Keratinocyte (primary cell): ENCODE data around the gene RNF13. TPM values are rescaled to one million over a fixed set of nuclear protein-coding genes. Genes with fewer than 3 reads are reported as not detected.

ENCODE experiments used
- DNase-seq: peaks from one replicate; pipeline ENCODE4 v3.0.0-alpha.2; 2011; ENCODE audit warnings: low read depth, missing footprints, low spot score
- FAIRE-seq: peaks from 2 replicates; lab custom pipeline; 2011; peaks lifted over from hg19 to GRCh38; lab: Jason Lieb, UNC
- H2AFZ ChIP-seq: 2 replicates; pipeline ENCODE4 v1.6.0; 2012; ENCODE audit warnings: low read length, control low read depth, inconsistent platforms; ENCODE audit not compliant: control insufficient read depth
- H3K27ac ChIP-seq: 2 replicates; pipeline ENCODE4 v1.5.1; 2011; ENCODE audit warnings: low read length; ENCODE audit not compliant: control insufficient read depth, insufficient read depth
- H3K27me3 ChIP-seq: 3 replicates; pipeline ENCODE4 v1.6.0; 2011; ENCODE audit warnings: low read length; ENCODE audit not compliant: control insufficient read depth, insufficient read depth; ENCODE audit errors: extremely low read depth
- H3K36me3 ChIP-seq, 2 experiments: 2 replicates in 1 of 2; 3 replicates in 1 of 2; pipeline ENCODE4 v1.5.1; 2011; ENCODE audit warnings: low read length in 2 of 2, mild to moderate bottlenecking in 1 of 2; ENCODE audit not compliant: control insufficient read depth in 2 of 2, insufficient read depth in 2 of 2; ENCODE audit errors: extremely low read depth in 1 of 2
- H3K4me1 ChIP-seq: 3 replicates; pipeline ENCODE4 v1.5.1; 2011; ENCODE audit warnings: low read length; ENCODE audit not compliant: control insufficient read depth, insufficient read depth; ENCODE audit errors: extremely low read depth
- H3K4me2 ChIP-seq: 3 replicates; pipeline ENCODE4 v1.6.0; 2011; ENCODE audit warnings: low read depth, low read length; ENCODE audit not compliant: control insufficient read depth, insufficient read depth; ENCODE audit errors: extremely low read depth
- H3K4me3 ChIP-seq, 3 experiments: fragments of 200-600 bp in 1 of 3; sonication (generic) in 1 of 3; 2 replicates in 2 of 3; 3 replicates in 1 of 3; pipeline ENCODE4 v1.5.1; 2011 to 2016; ENCODE audit warnings: low read length in 3 of 3, mild to moderate bottlenecking in 3 of 3, control low read depth in 2 of 3, inconsistent platforms in 1 of 3, low read depth in 1 of 3, mixed read lengths in 1 of 3, mixed run types in 1 of 3, moderate library complexity in 1 of 3; ENCODE audit not compliant: control insufficient read depth in 2 of 3, insufficient read depth in 2 of 3; ENCODE audit errors: extremely low read depth in 1 of 3
- H3K79me2 ChIP-seq: 2 replicates; pipeline ENCODE4 v1.6.0; 2012; ENCODE audit warnings: low read length; ENCODE audit not compliant: control insufficient read depth, insufficient read depth
- H3K9ac ChIP-seq: 3 replicates; pipeline ENCODE4 v1.6.0; 2011; ENCODE audit warnings: low read length; ENCODE audit not compliant: control insufficient read depth, insufficient read depth; ENCODE audit errors: extremely low read depth
- H3K9me1 ChIP-seq: 3 replicates; pipeline ENCODE4 v1.6.0; 2011; ENCODE audit warnings: low read length; ENCODE audit not compliant: control insufficient read depth, insufficient read depth; ENCODE audit errors: extremely low read depth
- H3K9me3 ChIP-seq: 2 replicates; pipeline ENCODE4 v1.5.1; 2012; ENCODE audit warnings: low read depth, low read length; ENCODE audit not compliant: control insufficient read depth
- H4K20me1 ChIP-seq: 3 replicates; pipeline ENCODE4 v1.6.0; 2011; ENCODE audit warnings: low read length; ENCODE audit not compliant: control insufficient read depth, insufficient read depth; ENCODE audit errors: extremely low read depth
- EZH2 ChIP-seq: IDR thresholded peaks from one replicate; pipeline ENCODE4 v1.6.1; 2012; ENCODE audit warnings: inconsistent platforms, mild to moderate bottlenecking, low read length, moderate library complexity
- dilution Hi-C: fragments of 300-500 bp; cut with MboI; formaldehyde crosslinking; loops from one replicate; pipeline ENCODE4 v1.7.0; 2020; ENCODE audit warnings: low sequenced_read_pairs; ENCODE audit not compliant: extremely low pct_ligation_motif_present
- polyA plus RNA-seq, 5 experiments: library from polyadenylated mRNA; depleted of rRNA in 3 of 5; stranded (reverse) in 3 of 5; stranded (forward) in 1 of 5; unstranded in 1 of 5; fragments of >200 nt; gene quantifications; 1 replicate in 1 of 5; 2 replicates in 3 of 5; 3 replicates in 1 of 5; pipeline versions ENCODE4 v1.2.1 to v1.2.3, GENCODE V29; 2011 to 2012; ENCODE audit warnings: missing spikeins in 2 of 5, low read depth in 1 of 5, low replicate concordance in 1 of 5
- TF ChIP-seq, protein P1 (sequence below), 3 experiments: IDR thresholded peaks in 1 of 3; conservative IDR thresholded peaks in 1 of 3; optimal IDR thresholded peaks in 1 of 3; 2 replicates in 2 of 3; 3 replicates in 1 of 3; pipeline versions ENCODE3 to v1.5.1; 2011; ENCODE audit warnings: low read length in 3 of 3, mild to moderate bottlenecking in 3 of 3, moderate library complexity in 2 of 3, control low read depth in 1 of 3, inconsistent platforms in 1 of 3; ENCODE audit not compliant: insufficient read depth in 2 of 3; ENCODE audit errors: extremely low read depth in 1 of 3

The RNF13 gene
- polyA plus RNA-seq, 1 donor (not counting 4 experiments of a cell fraction or from before 2014, with no cell fraction given): 57.4 TPM

DNA sequence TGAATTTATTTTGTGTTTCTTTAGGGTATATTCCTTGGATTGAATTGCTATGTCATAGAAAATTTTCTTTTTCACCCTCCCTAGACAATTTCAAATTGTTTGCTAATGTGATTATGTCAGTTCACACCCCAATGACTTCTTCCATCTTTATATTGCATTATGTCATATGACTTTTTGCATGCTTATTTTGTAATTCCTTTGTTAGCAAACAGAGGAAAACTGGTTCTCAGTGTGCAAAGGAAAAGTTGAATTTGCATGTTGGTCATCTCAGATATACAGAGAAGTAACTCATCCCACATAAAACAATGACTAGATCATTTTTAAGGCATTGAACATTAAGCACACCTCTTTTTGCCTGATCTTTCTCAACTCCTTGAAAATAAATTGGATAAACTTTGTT is 3.3 kb upstream of the RNF13 start:
- no peaks in the 10 kb centered on the region for H4K20me1 ChIP-seq
- no peak overlapping the region for H2AFZ ChIP-seq
- peaks cover 21% of the 10 kb centered on the region for H3K4me1 ChIP-seq
- H3K4me3 ChIP-seq: no peak overlapping the region
- H3K9ac ChIP-seq: no peak overlapping the region
- FAIRE-seq (no peak), DNase-seq (no peak)
- dilution Hi-C loops: no loop called here
- no peak for TF ChIP-seq EZH2
- TF ChIP-seq, protein P1, sequence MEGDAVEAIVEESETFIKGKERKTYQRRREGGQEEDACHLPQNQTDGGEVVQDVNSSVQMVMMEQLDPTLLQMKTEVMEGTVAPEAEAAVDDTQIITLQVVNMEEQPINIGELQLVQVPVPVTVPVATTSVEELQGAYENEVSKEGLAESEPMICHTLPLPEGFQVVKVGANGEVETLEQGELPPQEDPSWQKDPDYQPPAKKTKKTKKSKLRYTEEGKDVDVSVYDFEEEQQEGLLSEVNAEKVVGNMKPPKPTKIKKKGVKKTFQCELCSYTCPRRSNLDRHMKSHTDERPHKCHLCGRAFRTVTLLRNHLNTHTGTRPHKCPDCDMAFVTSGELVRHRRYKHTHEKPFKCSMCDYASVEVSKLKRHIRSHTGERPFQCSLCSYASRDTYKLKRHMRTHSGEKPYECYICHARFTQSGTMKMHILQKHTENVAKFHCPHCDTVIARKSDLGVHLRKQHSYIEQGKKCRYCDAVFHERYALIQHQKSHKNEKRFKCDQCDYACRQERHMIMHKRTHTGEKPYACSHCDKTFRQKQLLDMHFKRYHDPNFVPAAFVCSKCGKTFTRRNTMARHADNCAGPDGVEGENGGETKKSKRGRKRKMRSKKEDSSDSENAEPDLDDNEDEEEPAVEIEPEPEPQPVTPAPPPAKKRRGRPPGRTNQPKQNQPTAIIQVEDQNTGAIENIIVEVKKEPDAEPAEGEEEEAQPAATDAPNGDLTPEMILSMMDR (optimal IDR thresholded peaks at IDR 0.05 in 1 of 3, IDR thresholded peaks at IDR 0.05 in 1 of 3, conservative IDR thresholded peaks at IDR 0.05 in 1 of 3; ENCODE audit: extremely low read depth in 1 of 3, insufficient read depth in 2 of 3, low read length in 3 of 3): no peak
- H3K9me3 ChIP-seq: no peaks in the 10 kb centered on the region
- H3K79me2 ChIP-seq: peaks cover 16% of the 10 kb centered on the region
- no peaks in the 10 kb centered on the region for H3K36me3 ChIP-seq
- H3K27me3 ChIP-seq: no peaks in the 10 kb centered on the region
- H3K27ac ChIP-seq: no peak overlapping the region
- H3K9me1 ChIP-seq: no peaks in the 10 kb centered on the region
- H3K4me2 ChIP-seq: no peak overlapping the region

DNA sequence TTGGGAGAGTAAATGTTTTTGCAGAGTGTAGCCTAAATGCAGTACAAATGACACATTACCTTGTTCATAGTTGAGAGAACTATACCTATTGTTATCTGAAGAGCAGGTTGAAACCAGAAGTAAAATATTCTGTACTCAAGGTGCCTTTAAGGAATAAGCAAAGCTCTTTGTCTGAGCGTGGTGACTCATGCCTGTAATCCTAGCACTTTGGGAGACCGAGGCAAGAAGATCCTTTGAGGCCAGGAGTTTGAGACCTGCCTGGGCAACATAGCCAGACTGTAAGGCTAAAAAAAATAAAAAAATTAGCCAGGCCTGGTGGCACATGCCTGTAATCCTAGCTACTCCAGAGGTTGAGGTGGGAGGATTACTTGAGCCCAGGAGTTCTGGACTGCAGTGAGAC is 2.2 kb upstream of the RNF13 start:
- H3K9ac ChIP-seq: no peak overlapping the region
- peaks cover 27% of the 10 kb centered on the region for H3K79me2 ChIP-seq
- H3K4me1 ChIP-seq: peaks cover 32% of the 10 kb centered on the region
- H3K4me3 ChIP-seq: no peak overlapping the region
- FAIRE-seq (no peak), DNase-seq (no peak)
- dilution Hi-C loops: no loop called here
- no peaks in the 10 kb centered on the region for H3K9me1 ChIP-seq
- H3K9me3 ChIP-seq: no peaks in the 10 kb centered on the region
- H3K36me3 ChIP-seq: no peaks in the 10 kb centered on the region
- H2AFZ ChIP-seq: no peak overlapping the region
- H3K27ac ChIP-seq: no peak overlapping the region
- H4K20me1 ChIP-seq: no peaks in the 10 kb centered on the region
- no peaks in the 10 kb centered on the region for H3K27me3 ChIP-seq
- TF ChIP-seq, protein P1 (optimal IDR thresholded peaks at IDR 0.05 in 1 of 3, IDR thresholded peaks at IDR 0.05 in 1 of 3, conservative IDR thresholded peaks at IDR 0.05 in 1 of 3; ENCODE audit: extremely low read depth in 1 of 3, insufficient read depth in 2 of 3, low read length in 3 of 3): no peak
- no peak for TF ChIP-seq EZH2
- no peak overlapping the region for H3K4me2 ChIP-seq
